Activated CD8-positive, alpha-beta T cell treated with anti-CD3 and anti-CD28 coated beads for 36 hours (primary cell): ENCODE measurements around the gene GLIS2. TPM values are rescaled to one million over a fixed set of nuclear protein-coding genes. Genes with fewer than 3 reads are reported as not detected.

Experiments
- ATAC-seq: fragments of 200-7000 bp; cut with Tn5 transposase; one replicate; pipeline ENCODE4 v1.10.0; 2021; ENCODE audit warnings: mild to moderate bottlenecking, moderate library complexity
- CTCF ChIA-PET: fragments of 350-600 bp; sonication (Branson Sonifier 250); formaldehyde crosslinking; loops from one replicate; lab custom pipeline; 2021; ENCODE audit warnings: antibody characterized with exemption; lab: Charles Lee
- POLR2A ChIA-PET: fragments of 350-600 bp; sonication (Branson Sonifier 250); formaldehyde crosslinking; loops from one replicate; lab custom pipeline; 2021; ENCODE audit warnings: antibody characterized with exemption; lab: Charles Lee
- DNase-seq: peaks from one replicate; pipeline ENCODE4 v3.0.0-alpha.2; 2020
- H3K27ac Mint-ChIP-seq: one replicate; pipeline ENCODE4 v1.8.0; 2021; ENCODE audit warnings: mild to moderate bottlenecking, mixed read lengths
- H3K27me3 Mint-ChIP-seq: one replicate; pipeline ENCODE4 v1.8.0; 2021; ENCODE audit warnings: mixed read lengths
- H3K36me3 Mint-ChIP-seq: one replicate; pipeline ENCODE4 v1.8.0; 2021; ENCODE audit warnings: low read depth, mixed read lengths
- H3K4me1 Mint-ChIP-seq: one replicate; pipeline ENCODE4 v1.8.0; 2021; ENCODE audit warnings: low read depth, mixed read lengths
- H3K4me3 Mint-ChIP-seq: one replicate; pipeline ENCODE4 v1.8.0; 2021; ENCODE audit warnings: mild to moderate bottlenecking, moderate library complexity, mixed read lengths
- H3K9me3 Mint-ChIP-seq: one replicate; pipeline ENCODE4 v1.8.0; 2021; ENCODE audit warnings: mixed read lengths
- CTCF ChIP-seq: fragments of 200-600 bp; IDR thresholded peaks from one replicate; pipeline ENCODE4 v1.8.0; 2022; ENCODE audit warnings: antibody characterized with exemption, mild to moderate bottlenecking
- intact Hi-C: fragments of 100-400 bp; cut with micrococcal nuclease; formaldehyde crosslinking; loops from one replicate; pipeline ENCODE4 v1.10.0; 2022
- total RNA-seq, 2 experiments: library from RNA; stranded (reverse); gene quantifications; one replicate each; pipeline ENCODE4 v1.2.3, GENCODE V29; 2021

Gene GLIS2
- total RNA-seq, 2 experiments from 2014 or later = 0.49 to 0.77 TPM

- H3K4me1 Mint-ChIP-seq = peaks cover 9% of the 10 kb centered on the region
- TF ChIP-seq CTCF = no peak
Observed at GRCh38 chr16:4301177-4301576, 14.7 kb upstream of the GLIS2 start.

GRCh38 chr16:4301968-4302367, 13.9 kb upstream of the GLIS2 start:
- ChIA-PET CTCF (interaction anchor here (1.2 to 1.4 kb wide), 2 partner anchors 10 to 13 kb away, joined by 3 to 4 read pairs; no protein-coding TSS in a partner anchor), POLR2A (interaction anchor here (1.1 kb wide), 1 partner anchor 48 kb away, joined by 3 read pairs; no protein-coding TSS in a partner anchor)
- ATAC-seq (no peak), DNase-seq (no peak)
- no peak overlapping the region for H3K4me3 Mint-ChIP-seq
- TF ChIP-seq CTCF = no peak
- intact Hi-C loops = no loop called here
- H3K4me1 Mint-ChIP-seq = peaks cover 16% of the 10 kb centered on the region
- peaks cover 26% of the 10 kb centered on the region for H3K36me3 Mint-ChIP-seq
- no peak overlapping the region for H3K27ac Mint-ChIP-seq
- no peaks in the 10 kb centered on the region for H3K27me3 Mint-ChIP-seq
- peaks cover under 1% of the 10 kb centered on the region for H3K9me3 Mint-ChIP-seq

More at GRCh38 chr16:4301177-4301576, 14.7 kb upstream of the GLIS2 start:
- DNase-seq (no peak), ATAC-seq (no peak)
- Mint-ChIP-seq H3K27me3 (no peaks in the 10 kb centered on the region), H3K4me3 (no peak overlapping the region), H3K36me3 (peaks cover 19% of the 10 kb centered on the region), H3K9me3 (no peaks in the 10 kb centered on the region), H3K27ac (no peak overlapping the region)
- ChIA-PET CTCF (interaction anchor here (0.7 to 1.4 kb wide), 3 partner anchors 10 to 12 kb away, joined by 3 to 4 read pairs (median 3); no protein-coding TSS in a partner anchor), POLR2A (interaction anchor here (1.1 kb wide), 1 partner anchor 49 kb away, joined by 3 read pairs; no protein-coding TSS in a partner anchor)
- intact Hi-C loops = no loop called here

- ATAC-seq (no peak), DNase-seq (no peak)
- intact Hi-C loops = no loop called here
- Mint-ChIP-seq H3K4me3 (no peak overlapping the region), H3K27me3 (no peaks in the 10 kb centered on the region), H3K27ac (no peak overlapping the region), H3K4me1 (peaks cover 23% of the 10 kb centered on the region), H3K9me3 (peaks cover 4% of the 10 kb centered on the region), H3K36me3 (peaks cover 30% of the 10 kb centered on the region)
- ChIA-PET POLR2A (interaction anchor here (0.5 kb wide), 1 partner anchor 122 kb away, joined by 3 read pairs; the partner anchor contains the start of gene DNAJA3), CTCF (interaction anchor here (1.0 to 1.2 kb wide), 3 partner anchors 15 to 99 kb away, joined by 3 to 5 read pairs (median 3); no protein-coding TSS in a partner anchor)
- TF ChIP-seq CTCF = no peak
Observed at GRCh38 chr16:4303973-4304372, 11.9 kb upstream of the GLIS2 start.

- peak; percentile 67 for DNase-seq
- H3K27ac Mint-ChIP-seq = peak overlapping the region; percentile 96
- H3K27me3 Mint-ChIP-seq = no peaks in the 10 kb centered on the region
- ChIA-PET CTCF (interaction anchor here (0.7 to 5.2 kb wide), 9 partner anchors 9 to 166 kb away, joined by 3 to 23 read pairs (median 6); no protein-coding TSS in a partner anchor), POLR2A (interaction anchor here (1.0 to 1.9 kb wide), 8 partner anchors 9 to 526 kb away, joined by 3 to 12 read pairs (median 5); partner anchors contain the start of gene TFAP4)
- intact Hi-C loops = no loop called here
- peaks cover 24% of the 10 kb centered on the region for H3K36me3 Mint-ChIP-seq
- no peak for TF ChIP-seq CTCF
- peaks cover 29% of the 10 kb centered on the region for H3K4me1 Mint-ChIP-seq
- ATAC-seq = peak; percentile 6
- peak overlapping the region; percentile 84 for H3K4me3 Mint-ChIP-seq
- peaks cover 4% of the 10 kb centered on the region for H3K9me3 Mint-ChIP-seq
Observed at GRCh38 chr16:4306470-4307214, 9.2 kb upstream of the GLIS2 start.
